ENCODE measurements around the gene DDX1.
"Not testable (repeated sequence)": the region's sequence is repeated elsewhere in the genome, so short reads cannot be mapped to it uniquely, and the experiment has no call there.

The DDX1 gene

DNA sequence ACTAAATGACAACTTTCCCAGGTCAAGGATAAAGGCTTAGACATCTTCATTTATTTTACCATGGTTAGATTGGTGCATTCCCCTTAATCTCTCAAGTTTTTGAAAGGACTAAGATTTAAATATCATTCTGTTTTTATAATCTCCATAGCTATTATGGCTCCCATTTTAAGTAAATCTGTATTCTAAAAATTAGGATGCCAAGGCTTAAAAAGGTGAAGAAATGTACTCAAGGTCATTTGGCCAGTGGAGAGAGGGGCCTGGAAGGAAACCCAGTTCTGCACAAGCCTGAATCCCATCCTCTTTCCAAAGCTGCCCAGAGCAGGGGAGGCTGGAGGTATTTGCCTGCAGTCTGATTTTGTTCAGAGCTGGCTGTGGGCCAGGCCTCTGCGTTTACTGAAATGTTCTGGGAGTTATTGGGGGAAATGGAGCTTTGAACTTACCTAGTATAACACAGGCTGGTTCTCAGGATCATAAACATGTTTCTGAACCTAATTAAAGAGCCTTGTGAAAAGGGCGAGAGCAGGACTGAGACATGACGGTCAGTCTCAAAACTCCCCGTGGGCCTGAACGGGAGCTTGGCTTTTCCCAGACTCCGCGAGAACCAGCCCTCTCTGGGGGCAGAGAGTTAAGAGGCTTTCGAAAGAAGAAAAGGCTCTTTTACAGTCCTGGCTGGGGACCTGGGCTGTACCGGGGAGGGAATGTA, 85.6 kb downstream of the DDX1 start:
- DNase-seq (ENCODE audit: low read depth), result no peak

DNA sequence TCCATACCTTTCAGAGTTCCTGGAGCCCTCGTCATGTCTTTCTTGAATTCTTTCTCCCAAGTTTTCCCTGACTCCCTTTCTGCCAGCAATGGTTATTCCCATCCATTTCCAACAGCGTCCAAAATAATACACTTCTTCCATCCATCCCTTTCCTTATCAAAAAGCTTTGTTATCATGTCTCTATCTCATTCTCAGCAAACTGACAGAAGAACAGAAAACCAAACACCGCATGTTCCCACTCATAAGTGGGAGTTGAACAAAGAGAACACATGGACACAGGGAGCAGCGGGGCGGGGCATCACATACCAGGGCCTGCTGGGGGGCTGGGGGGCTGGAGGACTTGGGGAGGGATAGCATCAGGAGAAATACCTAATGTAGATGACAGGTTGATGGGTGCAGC, 86.7 kb downstream of the DDX1 start:
- no peak for DNase-seq (ENCODE audit: low read depth)

DNA sequence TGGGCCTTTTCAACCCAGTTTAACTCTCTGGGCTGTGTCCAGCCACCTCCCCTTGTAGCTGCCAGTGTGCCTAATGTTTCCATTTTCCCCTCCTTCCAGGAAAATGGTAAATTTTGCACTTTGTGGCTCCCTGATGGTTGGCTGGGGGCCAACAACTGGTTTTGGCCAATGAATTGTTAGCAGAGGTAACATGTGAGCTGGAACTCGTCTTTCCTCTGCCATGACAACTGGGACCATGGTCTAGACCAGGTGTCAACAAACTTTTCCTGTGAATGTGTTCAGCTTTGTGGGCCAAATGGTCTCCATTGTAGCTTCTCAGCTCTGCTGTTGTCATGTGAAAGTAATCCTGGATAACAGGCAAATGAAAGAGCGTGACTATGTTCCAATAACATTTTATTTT, 87.2 kb downstream of the DDX1 start:
- no peak for DNase-seq (ENCODE audit: low read depth)

DNA sequence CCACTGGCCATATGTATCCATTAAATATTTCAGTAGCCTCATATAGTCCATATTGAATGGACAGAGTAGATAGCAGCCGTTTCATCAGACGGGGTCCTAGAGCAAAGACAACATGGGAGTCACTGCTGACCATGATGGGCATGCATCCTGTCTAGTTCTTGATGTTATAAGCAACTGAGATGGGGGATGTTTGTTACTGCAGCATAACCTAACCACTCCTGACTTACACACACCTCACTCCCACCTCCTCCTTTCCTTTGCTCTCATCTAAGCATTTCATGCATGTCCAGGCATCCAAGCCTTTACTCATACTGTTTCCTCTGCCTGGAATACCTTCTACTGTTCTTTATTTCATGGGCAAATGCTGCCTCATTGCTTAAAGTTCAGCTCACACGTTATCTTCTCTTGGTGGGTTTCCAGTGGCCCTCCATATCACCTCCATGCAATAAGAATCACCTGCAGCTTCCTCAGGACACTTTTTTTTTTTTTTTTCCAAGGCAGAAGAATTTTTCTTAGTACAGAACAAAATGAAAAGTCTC, 87.8 kb downstream of the DDX1 start:
- DNase-seq (ENCODE audit: low read depth), result no peak

DNA sequence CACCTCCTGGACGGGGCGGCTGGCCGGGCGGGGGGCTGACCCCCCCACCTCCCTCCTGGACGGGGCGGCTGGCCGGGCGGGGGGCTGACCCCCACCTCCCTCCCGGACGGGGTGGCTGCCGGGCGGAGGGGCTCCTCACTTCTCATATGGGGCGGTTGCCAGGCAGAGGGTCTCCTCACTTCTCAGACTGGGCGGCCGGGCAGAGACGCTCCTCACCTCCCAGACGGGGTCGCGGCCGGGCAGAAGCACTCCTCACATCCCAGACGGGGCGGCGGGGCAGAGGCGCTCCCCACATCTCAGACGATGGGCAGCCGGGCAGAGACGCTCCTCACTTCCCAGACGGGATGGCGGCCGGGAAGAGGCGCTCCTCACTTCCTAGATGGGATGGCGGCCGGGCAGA, 88.5 kb downstream of the DDX1 start:
- not testable (repeated sequence) for DNase-seq (ENCODE audit: low read depth)
